ENCODE results near the gene MDH1. TPM values are rescaled to one million over a fixed set of nuclear protein-coding genes. Genes with fewer than 3 reads are reported as not detected.
A peak's percentile ranks its signal among the peaks of the same experiment; 100 is the strongest.
"Not testable (repeated sequence)": the region's sequence is repeated elsewhere in the genome, so short reads cannot be mapped to it uniquely, and the experiment has no call there.

The MDH1 gene
- total and polyA plus RNA-seq, 7 experiments from 2014 or later: 76.5 to 268 (median 92.1) TPM

DNA sequence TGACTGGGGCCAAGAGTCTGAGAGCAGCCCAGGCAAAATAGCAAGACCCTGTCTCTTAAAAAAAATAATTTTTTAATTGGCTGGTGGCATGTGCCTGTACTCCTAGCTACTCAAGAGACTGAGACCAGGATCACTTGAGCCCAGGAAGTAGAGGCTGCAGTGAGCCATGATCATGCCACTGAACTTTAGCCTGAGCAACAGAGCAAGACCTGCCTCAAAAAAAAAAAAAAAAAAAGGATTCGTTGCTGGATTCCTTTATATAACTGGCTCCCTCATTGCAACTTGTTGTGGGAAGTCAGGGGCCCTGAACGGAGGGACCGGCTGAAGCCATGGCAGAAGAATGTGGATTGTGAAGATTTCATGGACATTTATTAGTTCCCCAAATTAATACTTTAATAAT lies 15.7 kb upstream of the MDH1 start:
- intact Hi-C loops (cut with micrococcal nuclease); H3K27ac Mint-ChIP-seq; H3K4me3 ChIP-seq (ENCODE audit: low read length); H3K27me3 ChIP-seq (ENCODE audit: control insufficient read depth in 2 of 2, insufficient read depth in 2 of 2, low read length in 2 of 2); H3K9me3 ChIP-seq (ENCODE audit: control insufficient read depth in 2 of 3, low read length in 3 of 3); CTCF ChIA-PET; POLR2A ChIA-PET; H3K36me3 ChIP-seq (ENCODE audit: control insufficient read depth in 2 of 3, insufficient read depth in 3 of 3, low read length in 3 of 3); H3K27me3 Mint-ChIP-seq; H3K4me1 ChIP-seq (ENCODE audit: control insufficient read depth in 2 of 2, insufficient read depth in 2 of 2, low read length in 2 of 2); H3K27ac ChIP-seq (ENCODE audit: low read depth, low read length); DNase-seq; H3K4me1 Mint-ChIP-seq; H3K4me3 Mint-ChIP-seq; ATAC-seq: not testable (repeated sequence)
- Mint-ChIP-seq H3K9me3 (peaks cover 0 to 35% (median 16%) of the 10 kb centered on the region in 11 donors), H3K36me3 (peaks cover 2 to 39% (median 33%) of the 10 kb centered on the region in 5 donors)

- H3K36me3 ChIP-seq (ENCODE audit: control insufficient read depth in 2 of 3, insufficient read depth in 3 of 3, low read length in 3 of 3); H3K4me1 Mint-ChIP-seq; H3K27me3 Mint-ChIP-seq; H3K4me1 ChIP-seq (ENCODE audit: control insufficient read depth in 2 of 2, insufficient read depth in 2 of 2, low read length in 2 of 2); CTCF ChIA-PET; DNase-seq; H3K27me3 ChIP-seq (ENCODE audit: control insufficient read depth in 2 of 2, insufficient read depth in 2 of 2, low read length in 2 of 2); POLR2A ChIA-PET; intact Hi-C loops (cut with micrococcal nuclease); H3K9me3 ChIP-seq (ENCODE audit: control insufficient read depth in 2 of 3, low read length in 3 of 3); H3K4me3 ChIP-seq (ENCODE audit: low read length); ATAC-seq; H3K27ac Mint-ChIP-seq; H3K27ac ChIP-seq (ENCODE audit: low read depth, low read length): not testable (repeated sequence)
- peaks cover 0 to 27% (median 12%) of the 10 kb centered on the region in 11 donors for H3K9me3 Mint-ChIP-seq
- H3K36me3 Mint-ChIP-seq: peaks cover 2 to 31% (median 27%) of the 10 kb centered on the region in 5 donors
- peak overlapping the region in 1 of 10 donors; percentile 21 for H3K4me3 Mint-ChIP-seq
Measured at GRCh38 chr2:63573726-63574345, 14.9 kb upstream of the MDH1 start.

DNA sequence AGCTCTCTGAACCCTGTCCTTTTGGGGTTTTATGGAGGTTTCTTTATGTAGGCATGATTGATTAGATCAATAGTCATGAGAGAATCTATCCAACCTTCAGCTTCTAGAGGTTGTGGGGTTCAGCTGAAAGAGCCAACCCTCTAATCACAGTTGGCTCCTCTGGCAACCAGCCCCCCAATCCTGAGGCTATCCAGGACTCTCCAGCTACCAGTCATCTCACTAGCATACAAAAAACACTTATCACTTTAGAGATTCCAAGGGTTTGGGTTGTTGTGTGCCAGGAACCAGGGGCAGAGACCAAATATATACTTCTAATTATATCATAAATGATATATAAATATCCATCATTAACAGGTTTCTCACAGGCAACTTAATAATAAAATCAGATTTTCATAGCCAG lies 12.2 kb upstream of the MDH1 start:
- Histone ChIP-seq H3K9me3 (ENCODE audit: control insufficient read depth in 2 of 3, low read length in 3 of 3) (no peaks in the 10 kb centered on the region), H3K4me1 (ENCODE audit: control insufficient read depth in 2 of 2, insufficient read depth in 2 of 2, low read length in 2 of 2) (no peaks in the 10 kb centered on the region), H3K36me3 (ENCODE audit: control insufficient read depth in 2 of 3, insufficient read depth in 3 of 3, low read length in 3 of 3) (no peaks in the 10 kb centered on the region), H3K27me3 (ENCODE audit: control insufficient read depth in 2 of 2, insufficient read depth in 2 of 2, low read length in 2 of 2) (no peaks in the 10 kb centered on the region), H3K27ac (ENCODE audit: low read depth, low read length) (no peak overlapping the region), H3K4me3 (ENCODE audit: low read length) (no peak overlapping the region)
- H3K4me3 Mint-ChIP-seq: no peak overlapping the region
- H3K36me3 Mint-ChIP-seq: peaks cover 2 to 21% (median 11%) of the 10 kb centered on the region in 5 donors
- DNase-seq (no peak), ATAC-seq (no peak)
- POLR2A ChIA-PET: no interaction called here
- H3K4me1 Mint-ChIP-seq: peaks cover 0 to 16% (median 13%) of the 10 kb centered on the region in 7 donors
- CTCF ChIA-PET: no interaction called here
- no peak overlapping the region for H3K27ac Mint-ChIP-seq
- no peaks in the 10 kb centered on the region for H3K27me3 Mint-ChIP-seq
- peaks cover 0 to 13% (median 6%) of the 10 kb centered on the region in 11 donors for H3K9me3 Mint-ChIP-seq
- intact Hi-C loops (cut with micrococcal nuclease): no loop called here

- Histone ChIP-seq H3K36me3 (ENCODE audit: control insufficient read depth in 2 of 3, insufficient read depth in 3 of 3, low read length in 3 of 3) (no peaks in the 10 kb centered on the region), H3K27me3 (ENCODE audit: control insufficient read depth in 2 of 2, insufficient read depth in 2 of 2, low read length in 2 of 2) (no peaks in the 10 kb centered on the region), H3K27ac (ENCODE audit: low read depth, low read length) (no peak overlapping the region), H3K4me1 (ENCODE audit: control insufficient read depth in 2 of 2, insufficient read depth in 2 of 2, low read length in 2 of 2) (no peaks in the 10 kb centered on the region), H3K4me3 (ENCODE audit: low read length) (no peak overlapping the region), H3K9me3 (ENCODE audit: control insufficient read depth in 2 of 3, low read length in 3 of 3) (no peaks in the 10 kb centered on the region)
- Mint-ChIP-seq H3K27ac (no peak overlapping the region), H3K4me1 (peaks cover 4 to 27% (median 19%) of the 10 kb centered on the region in 7 donors), H3K9me3 (peaks cover 0 to 9% (median 6%) of the 10 kb centered on the region in 11 donors), H3K4me3 (no peak overlapping the region), H3K27me3 (no peaks in the 10 kb centered on the region), H3K36me3 (peaks cover 2 to 12% (median 10%) of the 10 kb centered on the region in 5 donors)
- DNase-seq: no peak
- CTCF ChIA-PET: no interaction called here
- intact Hi-C loops (cut with micrococcal nuclease): no loop called here
- POLR2A ChIA-PET: interaction anchor here (1.3 kb wide), 1 partner anchor 9 kb away, joined by 4 read pairs; the partner anchor contains the start of gene WDPCP
- no peak for ATAC-seq
Measured at GRCh38 chr2:63578767-63579166, 10.0 kb upstream of the MDH1 start.

- DNase-seq (no peak), ATAC-seq (no peak)
- no peak overlapping the region for H3K4me3 ChIP-seq (ENCODE audit: low read length)
- intact Hi-C loops (cut with micrococcal nuclease): loop anchor here in 1 of 2 donors (10.0 kb wide), 1 partner anchor 644 kb away; no protein-coding TSS in a partner anchor
- Mint-ChIP-seq H3K36me3 (peaks cover 0 to 6% (median 4%) of the 10 kb centered on the region in 5 donors), H3K4me3 (no peak overlapping the region), H3K27ac (no peak overlapping the region), H3K4me1 (peaks cover 0 to 27% (median 18%) of the 10 kb centered on the region in 7 donors), H3K27me3 (no peaks in the 10 kb centered on the region), H3K9me3 (peaks cover 0 to 2% (median 0%) of the 10 kb centered on the region in 11 donors)
- H3K36me3 ChIP-seq (ENCODE audit: control insufficient read depth in 2 of 3, insufficient read depth in 3 of 3, low read length in 3 of 3): no peaks in the 10 kb centered on the region
- H3K27me3 ChIP-seq (ENCODE audit: control insufficient read depth in 2 of 2, insufficient read depth in 2 of 2, low read length in 2 of 2): no peaks in the 10 kb centered on the region
- POLR2A ChIA-PET: no interaction called here
- no peaks in the 10 kb centered on the region for H3K4me1 ChIP-seq (ENCODE audit: control insufficient read depth in 2 of 2, insufficient read depth in 2 of 2, low read length in 2 of 2)
- no peak overlapping the region for H3K27ac ChIP-seq (ENCODE audit: low read depth, low read length)
- no peaks in the 10 kb centered on the region for H3K9me3 ChIP-seq (ENCODE audit: control insufficient read depth in 2 of 3, low read length in 3 of 3)
- CTCF ChIA-PET: no interaction called here
Measured at GRCh38 chr2:63580651-63581297, 8.0 kb upstream of the MDH1 start.

DNA sequence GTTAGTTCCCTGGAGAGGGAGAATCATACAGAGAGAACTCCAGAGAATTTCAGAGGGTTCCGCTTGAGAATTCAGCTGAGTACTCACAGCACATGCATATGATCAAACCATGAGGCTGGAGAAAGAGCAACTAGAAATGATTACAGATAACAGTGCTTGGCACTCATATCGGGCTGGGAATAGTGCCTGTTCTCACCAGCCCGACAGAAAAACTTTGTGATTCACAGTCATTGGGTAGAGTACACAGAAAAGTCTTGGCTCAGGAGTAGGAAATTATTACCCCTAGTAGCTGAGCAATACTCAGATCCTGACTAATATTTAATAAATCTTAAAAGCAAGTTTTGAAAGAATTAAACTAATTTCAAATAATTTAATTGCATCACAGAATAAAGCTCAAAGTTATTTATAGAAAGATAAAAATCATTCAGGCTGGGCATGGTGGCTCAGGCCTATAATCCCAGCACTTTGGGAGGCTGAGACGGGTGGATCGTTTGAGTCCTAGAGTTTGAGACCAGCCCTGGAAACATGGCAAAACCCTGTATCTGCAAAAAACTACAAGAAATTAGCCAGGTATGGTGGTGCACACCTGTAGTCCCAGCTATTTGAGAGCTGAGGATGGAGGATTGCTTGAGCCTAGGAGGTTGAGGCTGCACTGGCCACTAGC lies 7.3 kb upstream of the MDH1 start:
- DNase-seq (no peak), ATAC-seq (no peak)
- ChIA-PET POLR2A (no interaction called here), CTCF (no interaction called here)
- no peak overlapping the region for H3K4me3 Mint-ChIP-seq
- no peaks in the 10 kb centered on the region for H3K36me3 ChIP-seq (ENCODE audit: control insufficient read depth in 2 of 3, insufficient read depth in 3 of 3, low read length in 3 of 3)
- H3K4me1 ChIP-seq (ENCODE audit: control insufficient read depth in 2 of 2, insufficient read depth in 2 of 2, low read length in 2 of 2): no peaks in the 10 kb centered on the region
- no peaks in the 10 kb centered on the region for H3K27me3 ChIP-seq (ENCODE audit: control insufficient read depth in 2 of 2, insufficient read depth in 2 of 2, low read length in 2 of 2)
- no peak overlapping the region for H3K27ac Mint-ChIP-seq
- peaks cover 0 to 2% (median 0%) of the 10 kb centered on the region in 11 donors for H3K9me3 Mint-ChIP-seq
- no peaks in the 10 kb centered on the region for H3K9me3 ChIP-seq (ENCODE audit: control insufficient read depth in 2 of 3, low read length in 3 of 3)
- H3K4me1 Mint-ChIP-seq: peaks cover under 1 to 31% (median 16%) of the 10 kb centered on the region in 7 donors
- H3K27me3 Mint-ChIP-seq: no peaks in the 10 kb centered on the region
- H3K4me3 ChIP-seq (ENCODE audit: low read length): no peak overlapping the region
- intact Hi-C loops (cut with micrococcal nuclease): loop anchor here in 1 of 2 donors (10.0 kb wide), 1 partner anchor 643 kb away; no protein-coding TSS in a partner anchor
- peaks cover 0 to 6% (median 4%) of the 10 kb centered on the region in 5 donors for H3K36me3 Mint-ChIP-seq
- no peak overlapping the region for H3K27ac ChIP-seq (ENCODE audit: low read depth, low read length)
